Activated T-cell treated with anti-CD3 and anti-CD28 coated beads for 48 hours (primary cell): ENCODE data around the gene MT1H.
"Not testable (repeated sequence)": the region's sequence is repeated elsewhere in the genome, so short reads cannot be mapped to it uniquely, and the experiment has no call there.

Source experiments
- DNase-seq: peaks from one replicate; pipeline ENCODE4 v3.0.0-alpha.2; 2020; ENCODE audit warnings: low read depth

The MT1H gene

GRCh38 chr16:56684926-56685590 is 15.4 kb downstream of the MT1H start:
- DNase-seq, result no peak

- no peak for DNase-seq
Measured at GRCh38 chr16:56686758-56687157, 17.1 kb downstream of the MT1H start.

DNA sequence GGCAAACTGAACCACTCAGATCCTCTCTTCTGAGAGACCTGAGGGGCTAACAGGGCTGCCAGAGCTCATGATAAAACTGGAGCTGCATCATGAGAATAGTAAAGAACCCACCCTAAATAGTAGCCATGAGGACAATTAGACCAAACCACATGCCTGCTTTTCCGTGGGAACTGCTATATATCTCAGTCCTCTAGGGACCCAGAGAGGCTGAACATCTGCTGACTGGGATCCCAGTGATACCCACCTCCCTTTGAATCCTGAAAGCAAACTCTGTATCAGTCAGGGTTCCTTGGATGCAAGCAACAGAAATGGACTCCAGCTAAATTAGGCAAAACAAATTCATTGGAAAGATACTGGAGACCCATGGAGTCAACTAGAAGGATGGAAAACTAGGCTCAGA is 19.1 kb downstream of the MT1H start:
- DNase-seq, result no peak

DNA sequence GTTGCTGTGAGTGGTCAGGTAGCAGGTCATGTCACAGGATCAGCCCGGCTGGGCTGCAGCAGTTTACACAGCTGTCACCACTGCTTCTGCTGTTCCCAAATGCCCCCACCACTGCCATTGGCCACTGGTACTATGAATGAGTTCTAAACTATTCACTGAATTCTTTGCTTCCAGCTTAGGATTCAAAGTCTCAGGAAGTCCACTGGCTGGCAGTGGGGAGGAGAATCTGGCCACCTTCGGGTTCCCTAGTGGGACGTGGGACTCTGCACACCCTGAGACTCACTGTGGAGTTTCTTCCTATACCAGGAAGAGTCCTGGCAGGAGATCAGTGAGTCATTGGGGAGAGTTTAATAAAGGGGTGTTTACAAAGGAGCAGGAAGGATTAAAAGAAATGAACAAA is 19.6 kb downstream of the MT1H start:
- DNase-seq, result no peak

DNA sequence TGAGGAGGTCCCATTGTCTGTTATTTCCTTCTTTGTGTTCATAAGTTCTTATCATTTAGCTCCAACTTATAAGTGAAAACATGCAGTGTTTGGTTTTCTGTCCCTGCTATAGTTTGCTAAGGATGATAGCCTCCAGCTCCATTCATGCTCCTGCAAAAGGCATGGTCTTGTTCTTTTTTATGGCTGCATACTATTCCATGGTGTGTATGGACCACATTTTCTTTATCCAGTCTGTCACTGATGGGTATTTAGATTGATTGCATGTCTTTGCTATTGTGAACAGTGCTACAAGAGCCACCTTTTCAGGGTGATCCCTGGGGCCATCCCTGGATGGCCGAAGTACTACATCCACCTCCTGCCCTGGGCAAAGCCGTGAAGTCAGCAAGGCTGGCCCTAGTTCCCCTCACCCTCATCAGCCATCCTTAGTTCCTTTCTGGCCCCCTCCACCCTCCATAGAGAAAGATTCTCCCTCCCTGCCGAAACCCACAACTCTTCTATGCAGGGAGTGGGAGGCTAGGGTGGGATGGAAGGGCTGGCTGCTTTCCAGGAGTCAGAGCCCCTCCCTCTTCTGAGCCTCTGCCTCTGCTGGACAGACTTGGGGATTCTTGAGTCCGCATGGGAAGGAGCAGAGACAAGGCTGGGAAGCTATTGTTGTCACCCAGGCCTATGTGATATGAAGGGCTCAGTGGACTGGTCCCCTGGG is 21.0 kb downstream of the MT1H start:
- DNase-seq, result no peak

- no peak for DNase-seq
Measured at GRCh38 chr16:56691885-56692284, 22.3 kb downstream of the MT1H start.

GRCh38 chr16:56695246-56695645 is 25.6 kb downstream of the MT1H start:
- DNase-seq, result no peak

GRCh38 chr16:56697456-56698155 is 28.0 kb downstream of the MT1H start:
- DNase-seq, result no peak

DNA sequence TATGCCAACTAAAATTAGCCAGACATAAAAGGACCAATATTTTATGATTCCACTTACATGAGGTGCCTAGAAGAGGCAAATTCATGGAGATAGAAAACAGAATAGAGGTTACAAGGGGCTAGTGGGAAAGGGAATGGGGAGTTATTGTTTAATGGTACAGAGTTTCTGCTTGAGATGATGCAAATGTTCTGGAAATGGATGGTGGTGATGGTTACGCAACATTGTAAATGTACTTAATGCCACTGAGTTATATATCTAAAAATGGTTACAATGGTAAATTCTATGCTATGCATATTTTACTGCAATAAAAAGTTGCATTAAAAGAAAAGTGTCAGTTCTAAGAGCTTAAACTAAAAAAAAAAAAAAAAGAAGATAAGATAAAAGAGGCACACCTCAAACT is 30.6 kb downstream of the MT1H start:
- DNase-seq, result no peak

DNA sequence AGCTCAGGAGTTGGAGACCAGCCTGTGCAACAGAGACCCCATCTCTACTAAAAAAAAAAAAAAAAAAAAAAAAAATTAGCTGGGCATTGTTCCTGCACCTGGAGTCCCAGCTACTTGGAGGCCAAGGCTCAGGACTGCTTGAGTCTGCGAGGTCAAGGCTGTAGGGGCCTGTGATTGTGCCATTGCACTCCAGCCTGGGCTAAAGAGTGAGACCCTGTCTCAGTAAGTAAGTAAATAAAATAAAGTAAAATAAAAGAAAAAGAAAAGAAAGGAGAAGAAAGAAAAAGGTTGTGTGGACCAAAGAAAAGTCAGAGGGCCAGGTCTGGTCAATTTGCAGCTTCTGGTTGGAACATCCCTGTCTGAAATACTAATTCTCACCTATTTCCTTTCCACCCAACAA is 31.0 kb downstream of the MT1H start:
- DNase-seq, result no peak

DNA sequence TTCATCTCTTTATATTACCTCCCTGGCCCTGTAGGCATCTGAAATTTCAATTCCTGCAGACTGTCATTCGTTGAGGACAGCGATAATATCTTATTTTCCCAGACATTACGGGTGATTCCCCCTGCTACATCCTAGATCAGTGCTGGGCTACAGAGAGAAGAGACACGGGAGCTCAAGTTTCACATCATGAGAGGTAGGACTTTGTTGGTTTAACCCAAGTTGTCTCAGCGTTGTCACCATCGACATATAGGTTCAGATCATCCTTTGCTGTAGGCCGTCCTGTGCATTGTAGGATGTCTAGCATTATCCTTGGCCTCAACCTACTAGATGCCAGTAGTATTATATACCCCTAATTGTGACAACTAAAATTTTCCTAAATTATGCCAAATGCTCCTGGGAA is 31.9 kb downstream of the MT1H start:
- DNase-seq, result no peak

DNA sequence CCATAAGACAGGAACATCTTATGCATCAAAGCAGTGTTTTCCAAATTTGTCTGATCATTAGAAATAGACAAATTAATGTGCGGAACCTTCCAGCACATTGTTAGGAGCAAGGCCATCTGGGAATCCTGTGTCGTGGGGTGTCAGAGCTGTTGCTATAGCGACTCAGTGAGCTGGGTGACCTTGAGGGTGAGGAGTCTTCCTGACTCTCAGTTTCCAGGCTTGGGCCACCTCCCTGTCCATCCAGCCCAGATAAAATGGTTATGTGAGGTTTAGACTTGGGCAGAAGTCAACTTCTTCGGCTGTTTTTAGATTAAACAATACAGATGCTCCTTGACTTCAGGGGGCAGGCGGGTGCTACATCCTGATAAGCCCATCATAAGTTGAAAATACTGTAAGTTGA is 33.2 kb downstream of the MT1H start:
- DNase-seq, result no peak

- no peak for DNase-seq
Measured at GRCh38 chr16:56708525-56709442, 39.2 kb downstream of the MT1H start.

GRCh38 chr16:56709443-56710040 is 39.9 kb downstream of the MT1H start:
- no peak for DNase-seq

DNA sequence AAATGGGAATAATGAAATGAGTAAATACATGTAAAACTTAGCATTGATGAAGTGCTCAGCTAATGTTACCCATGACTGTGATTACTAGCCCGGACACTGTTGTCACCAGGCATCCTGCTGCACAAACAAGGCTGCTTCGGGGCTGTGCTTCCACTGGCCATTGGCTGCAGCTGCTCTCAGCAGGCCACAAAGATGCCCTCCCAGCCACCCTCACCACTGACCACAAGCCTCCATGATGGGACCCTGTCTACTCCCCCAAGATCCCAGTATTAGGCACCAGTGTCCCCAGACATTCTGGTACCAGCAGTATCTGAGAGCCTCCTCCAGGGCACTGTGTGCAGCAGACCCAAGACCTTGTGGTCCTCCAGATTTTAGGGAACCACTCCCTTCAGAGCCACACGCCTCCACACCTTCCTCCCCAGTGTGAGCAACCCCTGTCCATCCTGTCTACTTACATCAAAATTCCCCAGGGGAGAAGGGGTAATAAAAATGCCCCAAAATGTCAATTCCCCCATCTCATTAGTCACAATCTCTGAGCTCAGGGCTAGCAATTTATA is 40.6 kb downstream of the MT1H start:
- no peak for DNase-seq

DNA sequence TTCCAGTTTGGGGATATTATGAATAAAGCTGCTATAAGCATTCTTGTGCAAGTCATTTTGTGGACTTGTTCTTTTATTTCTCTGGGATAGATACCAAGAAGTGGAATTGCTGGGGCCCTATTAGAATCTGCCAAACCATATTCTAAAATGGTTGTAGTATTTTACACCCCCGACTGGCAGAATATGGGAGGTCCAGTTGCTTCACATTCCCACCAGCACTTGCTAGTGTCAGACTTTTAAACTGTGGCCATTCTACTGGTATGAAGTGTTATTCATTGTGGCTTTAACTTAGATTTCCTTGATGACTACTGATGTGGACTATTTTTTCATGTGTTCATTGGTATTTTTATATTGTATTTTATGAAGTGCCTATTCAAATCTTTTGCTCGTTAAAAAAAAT is 42.2 kb downstream of the MT1H start:
- DNase-seq, result no peak

- no peak for DNase-seq
Measured at GRCh38 chr16:56713794-56714193, 44.2 kb downstream of the MT1H start.

- no peak for DNase-seq
Measured at GRCh38 chr16:56715126-56715525, 45.5 kb downstream of the MT1H start.

DNA sequence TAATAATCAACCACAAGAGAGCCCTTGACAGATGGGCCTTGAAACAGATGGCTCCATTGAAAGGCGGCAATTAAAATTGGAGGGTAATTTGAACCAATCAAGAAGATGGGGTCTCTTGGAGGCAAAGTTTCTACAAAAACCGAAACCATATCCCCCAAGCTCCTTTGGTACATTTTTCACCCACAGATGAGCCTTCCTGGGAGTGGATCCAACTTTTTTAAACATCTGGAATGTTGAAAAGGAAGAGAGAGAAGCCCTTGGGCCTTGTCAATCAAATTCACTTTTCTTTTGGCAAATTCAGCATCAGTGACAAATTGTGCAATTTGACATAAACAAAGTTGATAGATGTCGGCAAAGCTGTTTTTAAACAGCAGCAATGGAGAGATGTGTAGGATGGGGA is 47.1 kb downstream of the MT1H start:
- DNase-seq, result no peak

DNA sequence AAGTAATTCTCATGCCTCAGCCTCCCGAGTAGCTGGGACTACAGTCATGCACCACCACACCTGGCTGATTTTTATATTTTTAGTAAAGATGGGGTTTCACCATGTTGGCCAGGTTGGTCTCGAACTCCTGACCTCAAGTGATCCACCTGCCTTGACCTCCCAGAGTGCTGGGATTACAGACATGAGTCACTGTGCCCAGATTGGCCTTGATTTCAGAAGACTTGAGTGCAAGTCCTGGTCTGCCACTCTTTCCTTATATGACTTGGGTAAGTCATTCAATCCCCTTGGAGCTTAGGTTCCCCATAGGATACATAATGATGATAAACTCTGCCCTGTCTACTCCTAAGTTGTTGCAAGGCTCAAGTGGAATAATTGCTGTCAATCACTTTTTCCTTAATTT is 47.9 kb downstream of the MT1H start:
- DNase-seq, result not testable (repeated sequence)
